ENCODE results near the gene CLK1.
A peak's percentile ranks its signal among the peaks of the same experiment; 100 is the strongest.

DNA sequence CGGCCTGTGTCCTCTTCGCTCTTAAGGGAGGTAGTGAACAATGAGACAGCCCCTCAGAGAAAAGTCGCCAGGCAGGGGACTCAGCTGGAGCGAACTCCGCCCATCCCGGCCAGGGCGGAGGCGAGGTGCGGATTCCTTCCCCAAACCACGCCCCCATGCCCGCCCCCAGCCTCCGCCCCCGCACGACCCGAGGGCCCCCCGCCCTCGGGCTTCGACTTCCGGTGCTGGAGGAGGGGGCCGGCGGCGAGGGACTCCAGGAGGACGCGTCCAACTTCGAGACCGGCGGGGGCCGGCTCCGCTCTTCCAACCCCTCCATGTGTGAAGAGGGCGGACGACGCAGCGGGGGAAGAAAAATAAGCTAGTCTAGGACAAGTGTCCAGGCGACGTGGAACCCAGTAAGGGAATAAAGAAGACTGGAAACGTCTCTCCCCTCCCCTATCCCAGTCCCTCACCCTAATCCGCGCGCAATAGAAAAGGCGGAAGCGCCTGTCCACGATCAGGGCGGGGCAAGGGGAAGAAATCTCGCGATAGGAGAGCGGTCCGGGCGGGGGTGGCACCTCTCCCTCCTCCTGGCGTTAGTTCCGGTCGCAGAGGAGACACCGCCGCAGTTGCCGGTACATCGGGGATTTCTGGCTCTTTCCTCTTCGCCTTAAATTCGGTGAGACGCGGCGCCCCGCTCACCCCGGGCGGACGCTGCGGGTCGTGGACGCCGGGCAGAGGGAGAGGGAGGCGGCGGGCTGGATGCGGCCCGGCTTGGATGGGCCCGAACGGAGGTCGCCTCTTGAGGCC lies 52.9 kb downstream of the CLK1 start, which contains the start of gene BZW1:
- TF ChIP-seq, protein P1, sequence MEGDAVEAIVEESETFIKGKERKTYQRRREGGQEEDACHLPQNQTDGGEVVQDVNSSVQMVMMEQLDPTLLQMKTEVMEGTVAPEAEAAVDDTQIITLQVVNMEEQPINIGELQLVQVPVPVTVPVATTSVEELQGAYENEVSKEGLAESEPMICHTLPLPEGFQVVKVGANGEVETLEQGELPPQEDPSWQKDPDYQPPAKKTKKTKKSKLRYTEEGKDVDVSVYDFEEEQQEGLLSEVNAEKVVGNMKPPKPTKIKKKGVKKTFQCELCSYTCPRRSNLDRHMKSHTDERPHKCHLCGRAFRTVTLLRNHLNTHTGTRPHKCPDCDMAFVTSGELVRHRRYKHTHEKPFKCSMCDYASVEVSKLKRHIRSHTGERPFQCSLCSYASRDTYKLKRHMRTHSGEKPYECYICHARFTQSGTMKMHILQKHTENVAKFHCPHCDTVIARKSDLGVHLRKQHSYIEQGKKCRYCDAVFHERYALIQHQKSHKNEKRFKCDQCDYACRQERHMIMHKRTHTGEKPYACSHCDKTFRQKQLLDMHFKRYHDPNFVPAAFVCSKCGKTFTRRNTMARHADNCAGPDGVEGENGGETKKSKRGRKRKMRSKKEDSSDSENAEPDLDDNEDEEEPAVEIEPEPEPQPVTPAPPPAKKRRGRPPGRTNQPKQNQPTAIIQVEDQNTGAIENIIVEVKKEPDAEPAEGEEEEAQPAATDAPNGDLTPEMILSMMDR (IDR thresholded peaks at IDR 0.05), result no peak
- peak; percentile 98 for TF ChIP-seq POLR2A (IDR thresholded peaks at IDR 0.05)
